ENCODE results near the gene PGLYRP3. TPM values are rescaled to one million over a fixed set of nuclear protein-coding genes. Genes with fewer than 3 reads are reported as not detected.

The PGLYRP3 gene
- total RNA-seq, 2 donors from 2014 or later: not detected

DNA sequence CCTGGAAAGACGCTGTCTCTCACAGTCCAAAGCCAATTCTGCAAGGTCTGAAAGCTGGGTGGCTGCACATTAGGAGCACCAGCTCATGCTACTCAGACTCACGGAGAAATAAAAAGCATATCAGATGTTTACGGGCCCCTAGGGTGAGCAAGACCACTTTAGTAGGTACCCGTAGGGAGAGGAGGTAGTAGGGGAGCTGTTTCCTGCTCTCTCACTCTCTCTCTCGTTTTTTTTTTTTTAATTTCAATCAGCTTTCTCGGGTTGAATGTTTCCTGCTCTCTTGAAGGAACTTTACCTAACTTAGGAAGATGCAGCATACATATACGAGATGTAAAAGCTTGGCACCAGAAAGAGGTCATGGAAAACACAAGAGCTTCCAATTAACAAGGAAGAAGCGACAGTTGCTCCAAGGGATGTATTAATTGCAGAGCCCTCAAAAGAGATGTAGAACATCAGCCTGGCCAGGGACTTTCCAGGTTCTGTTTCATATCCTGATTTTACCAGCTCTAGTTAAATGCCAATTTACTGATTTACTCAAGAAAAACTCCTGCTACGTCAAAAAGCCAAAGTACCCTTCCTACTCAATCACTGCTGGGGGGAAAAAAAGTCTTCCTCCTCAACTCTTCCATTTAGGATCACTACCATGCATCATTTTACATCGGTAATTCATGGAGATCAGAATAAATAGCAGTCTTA lies 50.1 kb downstream of the PGLYRP3 start:
- Histone ChIP-seq H3K27ac (no peak overlapping the region), H3K36me3 (no peaks in the 10 kb centered on the region), H3K4me3 (no peak overlapping the region), H3K4me1 (peaks cover 0 to 20% of the 10 kb centered on the region in 2 donors), H3K9me3 (no peaks in the 10 kb centered on the region), H3K27me3 (peaks cover 9 to 16% of the 10 kb centered on the region in 2 donors)
- TF ChIP-seq, protein P1, sequence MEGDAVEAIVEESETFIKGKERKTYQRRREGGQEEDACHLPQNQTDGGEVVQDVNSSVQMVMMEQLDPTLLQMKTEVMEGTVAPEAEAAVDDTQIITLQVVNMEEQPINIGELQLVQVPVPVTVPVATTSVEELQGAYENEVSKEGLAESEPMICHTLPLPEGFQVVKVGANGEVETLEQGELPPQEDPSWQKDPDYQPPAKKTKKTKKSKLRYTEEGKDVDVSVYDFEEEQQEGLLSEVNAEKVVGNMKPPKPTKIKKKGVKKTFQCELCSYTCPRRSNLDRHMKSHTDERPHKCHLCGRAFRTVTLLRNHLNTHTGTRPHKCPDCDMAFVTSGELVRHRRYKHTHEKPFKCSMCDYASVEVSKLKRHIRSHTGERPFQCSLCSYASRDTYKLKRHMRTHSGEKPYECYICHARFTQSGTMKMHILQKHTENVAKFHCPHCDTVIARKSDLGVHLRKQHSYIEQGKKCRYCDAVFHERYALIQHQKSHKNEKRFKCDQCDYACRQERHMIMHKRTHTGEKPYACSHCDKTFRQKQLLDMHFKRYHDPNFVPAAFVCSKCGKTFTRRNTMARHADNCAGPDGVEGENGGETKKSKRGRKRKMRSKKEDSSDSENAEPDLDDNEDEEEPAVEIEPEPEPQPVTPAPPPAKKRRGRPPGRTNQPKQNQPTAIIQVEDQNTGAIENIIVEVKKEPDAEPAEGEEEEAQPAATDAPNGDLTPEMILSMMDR (IDR thresholded peaks at IDR 0.05): no peak
- no peak for DNase-seq (ENCODE audit: low spot score)

DNA sequence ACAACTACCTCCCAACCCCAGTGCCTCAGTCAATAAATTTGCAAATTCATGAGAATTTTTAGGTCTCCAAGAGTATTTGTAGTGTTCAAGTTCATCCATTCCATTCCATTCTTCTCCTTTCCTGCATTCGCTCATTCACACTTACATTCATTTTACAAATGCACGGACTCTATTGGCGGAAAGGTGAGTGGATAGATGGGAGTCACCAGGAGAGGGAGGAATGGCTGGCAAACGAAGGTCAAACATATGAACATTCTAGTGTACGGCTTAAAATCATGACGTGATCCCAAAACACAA lies 50.7 kb downstream of the PGLYRP3 start:
- H3K4me1 ChIP-seq: peaks cover 0 to 20% of the 10 kb centered on the region in 2 donors
- TF ChIP-seq, protein P1 (IDR thresholded peaks at IDR 0.05): no peak
- no peaks in the 10 kb centered on the region for H3K9me3 ChIP-seq
- peaks cover 9 to 16% of the 10 kb centered on the region in 2 donors for H3K27me3 ChIP-seq
- no peak for DNase-seq (ENCODE audit: low spot score)
- peak overlapping the region in 1 of 2 donors; percentile 57 for H3K4me3 ChIP-seq
- H3K36me3 ChIP-seq: no peaks in the 10 kb centered on the region
- no peak overlapping the region for H3K27ac ChIP-seq

DNA sequence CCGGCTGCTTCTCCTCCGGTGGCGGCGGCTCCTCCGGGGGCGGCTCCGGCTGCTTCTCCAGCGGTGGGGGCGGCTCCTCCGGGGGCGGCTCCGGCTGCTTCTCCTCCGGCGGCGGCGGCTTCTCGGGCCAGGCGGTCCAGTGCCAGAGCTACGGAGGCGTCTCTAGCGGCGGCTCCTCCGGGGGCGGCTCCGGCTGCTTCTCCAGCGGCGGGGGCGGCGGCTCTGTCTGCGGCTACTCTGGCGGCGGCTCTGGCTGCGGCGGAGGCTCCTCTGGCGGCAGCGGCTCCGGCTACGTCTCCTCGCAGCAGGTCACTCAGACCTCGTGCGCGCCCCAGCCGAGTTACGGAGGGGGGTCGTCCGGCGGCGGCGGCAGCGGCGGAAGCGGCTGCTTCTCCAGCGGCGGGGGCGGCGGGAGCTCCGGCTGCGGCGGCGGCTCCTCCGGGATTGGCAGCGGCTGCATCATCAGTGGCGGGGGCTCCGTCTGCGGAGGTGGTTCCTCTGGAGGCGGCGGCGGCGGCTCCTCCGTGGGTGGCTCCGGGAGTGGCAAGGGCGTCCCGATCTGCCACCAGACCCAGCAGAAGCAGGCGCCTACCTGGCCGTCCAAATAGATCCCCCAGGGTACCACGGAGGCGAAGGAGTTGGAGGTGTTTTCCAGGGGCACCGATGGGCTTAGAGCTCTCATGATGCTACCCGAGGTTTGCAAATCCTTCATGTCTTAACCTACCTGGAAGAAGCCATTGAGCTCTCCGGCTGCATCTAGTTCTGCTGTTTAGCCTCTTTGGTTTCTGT lies 51.3 kb downstream of the PGLYRP3 start:
- TF ChIP-seq, protein P1 (IDR thresholded peaks at IDR 0.05): no peak
- Histone ChIP-seq H3K4me1 (peaks cover 0 to 20% of the 10 kb centered on the region in 2 donors), H3K9me3 (no peaks in the 10 kb centered on the region), H3K36me3 (no peaks in the 10 kb centered on the region), H3K4me3 (peak overlapping the region; percentile 35 to 57), H3K27me3 (peaks cover 9 to 16% of the 10 kb centered on the region in 2 donors), H3K27ac (no peak overlapping the region)
- DNase-seq (ENCODE audit: low spot score): no peak

DNA sequence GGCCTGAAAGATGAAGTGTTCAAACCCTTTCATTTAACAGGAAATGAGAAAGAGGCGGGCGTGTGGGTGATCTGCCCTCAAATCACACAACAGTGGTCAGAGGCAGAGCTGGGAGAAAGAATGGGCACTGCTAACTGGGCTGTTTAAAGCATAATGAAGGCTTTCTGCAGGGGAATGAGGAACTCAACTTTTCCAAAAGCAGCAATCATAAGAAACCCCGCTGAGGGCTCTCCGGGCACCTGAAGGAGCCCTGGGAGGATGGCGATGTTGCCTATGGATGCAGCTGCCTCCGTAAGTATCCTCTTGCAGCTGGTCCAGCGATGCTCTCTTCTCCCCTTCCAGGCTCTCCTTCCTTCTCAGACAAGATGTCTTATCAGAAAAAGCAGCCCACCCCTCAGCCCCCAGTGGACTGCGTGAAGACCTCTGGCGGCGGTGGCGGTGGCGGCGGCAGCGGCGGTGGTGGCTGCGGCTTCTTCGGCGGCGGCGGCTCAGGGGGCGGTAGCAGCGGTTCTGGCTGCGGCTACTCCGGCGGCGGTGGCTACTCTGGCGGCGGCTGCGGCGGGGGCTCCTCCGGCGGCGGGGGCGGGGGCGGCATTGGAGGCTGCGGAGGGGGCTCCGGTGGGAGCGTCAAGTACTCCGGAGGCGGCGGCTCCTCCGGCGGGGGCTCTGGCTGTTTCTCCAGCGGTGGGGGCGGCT lies 52.0 kb downstream of the PGLYRP3 start:
- TF ChIP-seq, protein P1 (IDR thresholded peaks at IDR 0.05): no peak
- peaks cover 9 to 16% of the 10 kb centered on the region in 2 donors for H3K27me3 ChIP-seq
- DNase-seq (ENCODE audit: low spot score): no peak

DNA sequence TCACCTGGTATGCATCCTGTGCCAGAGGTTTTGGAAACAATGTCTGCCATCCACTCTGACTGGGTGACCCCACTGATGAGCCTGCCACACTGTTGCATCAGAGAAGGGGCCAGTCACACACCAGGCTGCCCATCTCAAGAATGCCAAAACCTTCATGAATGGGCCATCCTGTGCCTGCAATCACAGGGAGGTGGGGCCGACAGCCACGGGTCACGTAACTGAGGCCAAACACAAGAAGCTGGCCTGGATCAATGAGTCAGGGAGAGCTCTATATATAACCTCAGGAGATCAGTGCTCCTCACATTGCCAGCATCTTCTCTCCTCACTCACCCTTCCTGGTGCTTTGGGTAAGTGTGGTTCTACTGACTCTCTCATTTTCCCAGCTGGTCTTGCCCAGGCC lies 53.4 kb downstream of the PGLYRP3 start, which contains the start of gene LORICRIN:
Gene LORICRIN (plus strand): TSS at position 301 of the 400 bp plus-strand sequence. CDS start 1,263 bp downstream, outside the sequence.
- DNase-seq (ENCODE audit: low spot score): no peak
- peaks cover 7 to 16% of the 10 kb centered on the region in 2 donors for H3K27me3 ChIP-seq

More for the DNA sequence above, 52.0 kb downstream of the PGLYRP3 start:
- H3K9me3 ChIP-seq: no peaks in the 10 kb centered on the region
- no peaks in the 10 kb centered on the region for H3K36me3 ChIP-seq
- no peak overlapping the region for H3K27ac ChIP-seq
- H3K4me3 ChIP-seq: peak overlapping the region; percentile 35 to 57
- peaks cover 0 to 20% of the 10 kb centered on the region in 2 donors for H3K4me1 ChIP-seq

More for the DNA sequence above, 53.4 kb downstream of the PGLYRP3 start, which contains the start of gene LORICRIN:
- no peak within 1 kb of the TSS for H3K27ac ChIP-seq
- H3K9me3 ChIP-seq: no peaks in the 10 kb centered on the region
- TF ChIP-seq, protein P1 (IDR thresholded peaks at IDR 0.05): no peak
- peaks cover 0 to 20% of the 10 kb centered on the region in 2 donors for H3K4me1 ChIP-seq
- no peaks in the 10 kb centered on the region for H3K36me3 ChIP-seq
- no peak within 1 kb of the TSS for H3K4me3 ChIP-seq

Measured in right atrium auricular region (tissue), 2 donors.